ENCODE data around the gene HOXD9.

DNA sequence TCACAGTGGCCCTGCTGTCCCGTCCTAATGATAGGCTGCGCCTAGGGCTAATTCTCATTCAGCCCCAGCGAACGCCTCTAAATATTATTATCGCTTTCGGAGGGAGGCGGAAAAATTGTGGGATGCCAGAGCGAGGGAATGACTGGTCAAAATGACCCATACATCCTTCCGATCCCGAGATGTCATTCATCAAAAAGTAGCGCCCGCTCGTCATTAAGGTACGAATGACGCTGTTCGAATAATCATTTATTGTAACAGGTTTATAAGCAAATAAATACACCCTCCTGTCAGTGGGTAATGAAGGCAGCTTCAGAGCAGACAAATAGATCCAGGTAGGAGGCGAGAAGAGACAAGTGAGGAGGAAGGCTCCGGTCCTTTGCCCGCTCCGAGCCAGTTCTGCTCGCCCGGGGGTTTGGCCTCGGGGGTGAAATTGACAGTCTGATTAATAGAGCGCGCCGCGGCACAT, 38.7 kb upstream of the HOXD9 start, which contains the start of gene EVX2:
- no peak for TF ChIP-seq EZH2 (IDR thresholded peaks at IDR 0.05; ENCODE audit: borderline replicate concordance, insufficient read depth, low read length, poor library complexity, severe bottlenecking)
- no peak for TF ChIP-seq SMC3 (conservative IDR thresholded peaks at IDR 0.05; ENCODE audit: poor library complexity)
- TF ChIP-seq, protein P1, sequence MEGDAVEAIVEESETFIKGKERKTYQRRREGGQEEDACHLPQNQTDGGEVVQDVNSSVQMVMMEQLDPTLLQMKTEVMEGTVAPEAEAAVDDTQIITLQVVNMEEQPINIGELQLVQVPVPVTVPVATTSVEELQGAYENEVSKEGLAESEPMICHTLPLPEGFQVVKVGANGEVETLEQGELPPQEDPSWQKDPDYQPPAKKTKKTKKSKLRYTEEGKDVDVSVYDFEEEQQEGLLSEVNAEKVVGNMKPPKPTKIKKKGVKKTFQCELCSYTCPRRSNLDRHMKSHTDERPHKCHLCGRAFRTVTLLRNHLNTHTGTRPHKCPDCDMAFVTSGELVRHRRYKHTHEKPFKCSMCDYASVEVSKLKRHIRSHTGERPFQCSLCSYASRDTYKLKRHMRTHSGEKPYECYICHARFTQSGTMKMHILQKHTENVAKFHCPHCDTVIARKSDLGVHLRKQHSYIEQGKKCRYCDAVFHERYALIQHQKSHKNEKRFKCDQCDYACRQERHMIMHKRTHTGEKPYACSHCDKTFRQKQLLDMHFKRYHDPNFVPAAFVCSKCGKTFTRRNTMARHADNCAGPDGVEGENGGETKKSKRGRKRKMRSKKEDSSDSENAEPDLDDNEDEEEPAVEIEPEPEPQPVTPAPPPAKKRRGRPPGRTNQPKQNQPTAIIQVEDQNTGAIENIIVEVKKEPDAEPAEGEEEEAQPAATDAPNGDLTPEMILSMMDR (IDR thresholded peaks at IDR 0.05; ENCODE audit: poor library complexity, severe bottlenecking) = no peak
- TF ChIP-seq TAF1 (IDR thresholded peaks at IDR 0.05; ENCODE audit: low read depth) = no peak

Measured in neural cell (in vitro differentiated cells).